Measurements from ENCODE around the gene SMC4. TPM values are rescaled to one million over a fixed set of nuclear protein-coding genes. Genes with fewer than 3 reads are reported as not detected.
A peak's percentile ranks its signal among the peaks of the same experiment; 100 is the strongest.

Gene SMC4
- total RNA-seq, 2 experiments from 2014 or later: 217 to 222 TPM

GRCh38 chr3:160378331-160379109, 20.9 kb upstream of the SMC4 start:
- Mint-ChIP-seq H3K27me3 (no peaks in the 10 kb centered on the region), H3K27ac (no peak overlapping the region), H3K4me1 (no peaks in the 10 kb centered on the region), H3K4me3 (no peak overlapping the region), H3K9me3 (no peaks in the 10 kb centered on the region), H3K36me3 (ENCODE audit: low read depth) (peaks cover 30% of the 10 kb centered on the region)
- DNase-seq: no peak
- POLR2A ChIA-PET: no interaction called here
- CTCF ChIA-PET: no interaction called here

- Mint-ChIP-seq H3K4me1 (no peaks in the 10 kb centered on the region), H3K4me3 (no peak overlapping the region), H3K9me3 (no peaks in the 10 kb centered on the region), H3K27ac (no peak overlapping the region), H3K36me3 (ENCODE audit: low read depth) (peaks cover 20% of the 10 kb centered on the region), H3K27me3 (no peaks in the 10 kb centered on the region)
- ChIA-PET CTCF (interaction anchor here (1.3 kb wide), 1 partner anchor 14 kb away, joined by 4 read pairs; no protein-coding TSS in a partner anchor), POLR2A (interaction anchor here (0.8 kb wide), 1 partner anchor 11 kb away, joined by 3 read pairs; no protein-coding TSS in a partner anchor)
- no peak for DNase-seq
Measured at GRCh38 chr3:160379628-160380214, 19.7 kb upstream of the SMC4 start.

GRCh38 chr3:160381470-160381869, 18.0 kb upstream of the SMC4 start:
- H3K4me3 Mint-ChIP-seq: no peak overlapping the region
- CTCF ChIA-PET: no interaction called here
- no peaks in the 10 kb centered on the region for H3K27me3 Mint-ChIP-seq
- DNase-seq: no peak
- peaks cover 20% of the 10 kb centered on the region for H3K36me3 Mint-ChIP-seq (ENCODE audit: low read depth)
- H3K4me1 Mint-ChIP-seq: no peaks in the 10 kb centered on the region
- H3K9me3 Mint-ChIP-seq: no peaks in the 10 kb centered on the region
- H3K27ac Mint-ChIP-seq: no peak overlapping the region
- POLR2A ChIA-PET: no interaction called here

GRCh38 chr3:160384639-160385318, 14.7 kb upstream of the SMC4 start:
- H3K27ac Mint-ChIP-seq: no peak overlapping the region
- POLR2A ChIA-PET: no interaction called here
- H3K36me3 Mint-ChIP-seq (ENCODE audit: low read depth): peaks cover 18% of the 10 kb centered on the region
- CTCF ChIA-PET: interaction anchor here (0.6 to 1.1 kb wide), 3 partner anchors 151 to 837 kb away, joined by 3 read pairs; no protein-coding TSS in a partner anchor
- H3K27me3 Mint-ChIP-seq: no peaks in the 10 kb centered on the region
- no peak for DNase-seq
- no peak overlapping the region for H3K4me3 Mint-ChIP-seq
- H3K4me1 Mint-ChIP-seq: no peaks in the 10 kb centered on the region
- H3K9me3 Mint-ChIP-seq: no peaks in the 10 kb centered on the region

- POLR2A ChIA-PET: interaction anchor here (0.7 kb wide), 1 partner anchor 11 kb away, joined by 3 read pairs; no protein-coding TSS in a partner anchor
Measured at GRCh38 chr3:160390565-160391138, 8.8 kb upstream of the SMC4 start.

GRCh38 chr3:160392798-160393197, 6.7 kb upstream of the SMC4 start:
- no peaks in the 10 kb centered on the region for H3K9me3 Mint-ChIP-seq
- POLR2A ChIA-PET: no interaction called here
- no peak overlapping the region for H3K4me3 Mint-ChIP-seq
- no peaks in the 10 kb centered on the region for H3K27me3 Mint-ChIP-seq
- peaks cover 13% of the 10 kb centered on the region for H3K36me3 Mint-ChIP-seq (ENCODE audit: low read depth)
- H3K4me1 Mint-ChIP-seq: peaks cover 26% of the 10 kb centered on the region
- no peak for DNase-seq
- CTCF ChIA-PET: no interaction called here
- H3K27ac Mint-ChIP-seq: no peak overlapping the region

More at GRCh38 chr3:160390565-160391138, 8.8 kb upstream of the SMC4 start:
- no peak for DNase-seq
- H3K36me3 Mint-ChIP-seq (ENCODE audit: low read depth): peaks cover 13% of the 10 kb centered on the region
- CTCF ChIA-PET: no interaction called here
- no peak overlapping the region for H3K27ac Mint-ChIP-seq
- peaks cover 14% of the 10 kb centered on the region for H3K4me1 Mint-ChIP-seq
- no peaks in the 10 kb centered on the region for H3K27me3 Mint-ChIP-seq
- no peak overlapping the region for H3K4me3 Mint-ChIP-seq
- H3K9me3 Mint-ChIP-seq: no peaks in the 10 kb centered on the region

GRCh38 chr3:160393346-160394008, 6.0 kb upstream of the SMC4 start:
- CTCF ChIA-PET: interaction anchor here (0.6 to 1.0 kb wide), 2 partner anchors 13 to 1803 kb away, joined by 3 to 4 read pairs; no protein-coding TSS in a partner anchor
- H3K9me3 Mint-ChIP-seq: no peaks in the 10 kb centered on the region
- POLR2A ChIA-PET: no interaction called here

GRCh38 chr3:160394009-160394392, 5.4 kb upstream of the SMC4 start:
- H3K4me3 Mint-ChIP-seq: no peak overlapping the region
- no peak overlapping the region for H3K27ac Mint-ChIP-seq
- H3K36me3 Mint-ChIP-seq (ENCODE audit: low read depth): peaks cover 13% of the 10 kb centered on the region
- POLR2A ChIA-PET: no interaction called here
- no peak for DNase-seq
- H3K9me3 Mint-ChIP-seq: no peaks in the 10 kb centered on the region
- H3K4me1 Mint-ChIP-seq: peaks cover 34% of the 10 kb centered on the region
- CTCF ChIA-PET: interaction anchor here (0.6 to 1.0 kb wide), 2 partner anchors 14 to 894 kb away, joined by 3 to 4 read pairs; no protein-coding TSS in a partner anchor
- H3K27me3 Mint-ChIP-seq: no peaks in the 10 kb centered on the region

More at GRCh38 chr3:160393346-160394008, 6.0 kb upstream of the SMC4 start:
- Mint-ChIP-seq H3K4me3 (no peak overlapping the region), H3K27ac (no peak overlapping the region), H3K27me3 (no peaks in the 10 kb centered on the region), H3K36me3 (ENCODE audit: low read depth) (peaks cover 13% of the 10 kb centered on the region), H3K4me1 (peaks cover 32% of the 10 kb centered on the region)
- DNase-seq: no peak

GRCh38 chr3:160395297-160395696, 4.2 kb upstream of the SMC4 start:
- no peaks in the 10 kb centered on the region for H3K27me3 Mint-ChIP-seq
- ChIA-PET POLR2A (interaction anchor here (1.5 kb wide), 2 partner anchors 55 to 170 kb away, joined by 3 to 4 read pairs; partner anchors contain the start of genes C3orf80 and TRIM59), CTCF (interaction anchor here (1.6 kb wide), 1 partner anchor 55 kb away, joined by 3 read pairs; the partner anchor contains the start of gene TRIM59)
- peaks cover 35% of the 10 kb centered on the region for H3K4me1 Mint-ChIP-seq
- no peaks in the 10 kb centered on the region for H3K9me3 Mint-ChIP-seq
- no peak overlapping the region for H3K4me3 Mint-ChIP-seq
- no peak overlapping the region for H3K27ac Mint-ChIP-seq
- H3K36me3 Mint-ChIP-seq (ENCODE audit: low read depth): peaks cover 16% of the 10 kb centered on the region
- no peak for DNase-seq

- Mint-ChIP-seq H3K27ac (peak overlapping the region; percentile 89), H3K9me3 (no peaks in the 10 kb centered on the region), H3K27me3 (no peaks in the 10 kb centered on the region), H3K36me3 (ENCODE audit: low read depth) (peaks cover 43% of the 10 kb centered on the region), H3K4me3 (peak overlapping the region; percentile 94), H3K4me1 (peaks cover 38% of the 10 kb centered on the region)
- ChIA-PET POLR2A (interaction anchor here (1.7 to 4.6 kb wide), 3 partner anchors 41 to 372 kb away, joined by 6 to 211 read pairs (median 10); partner anchors contain the start of gene TRIM59), CTCF (interaction anchor here (0.7 to 2.0 kb wide), 3 partner anchors 14 to 51 kb away, joined by 3 to 4 read pairs (median 4); partner anchors contain the start of gene TRIM59)
- DNase-seq: no peak
Measured at GRCh38 chr3:160398820-160399124, 678 bp upstream of the SMC4 start.

GRCh38 chr3:160400030-160400701, 716 bp downstream of the SMC4 start:
- Mint-ChIP-seq H3K36me3 (ENCODE audit: low read depth) (peaks cover 52% of the 10 kb centered on the region), H3K9me3 (no peaks in the 10 kb centered on the region), H3K27me3 (no peaks in the 10 kb centered on the region), H3K4me3 (peak overlapping the region; percentile 94), H3K27ac (peak overlapping the region; percentile 89), H3K4me1 (peaks cover 45% of the 10 kb centered on the region)
- CTCF ChIA-PET: interaction anchor here (0.6 to 1.4 kb wide), 5 partner anchors 8 to 50 kb away, joined by 3 to 11 read pairs (median 4); partner anchors contain the start of gene TRIM59
- POLR2A ChIA-PET: interaction anchor here (0.7 to 4.6 kb wide), 21 partner anchors 12 to 822 kb away, joined by 3 to 211 read pairs (median 4); partner anchors contain the start of genes KPNA4, PPM1L and TRIM59
- peak; percentile 53 for DNase-seq

Data from activated CD4-positive, alpha-beta memory T cell treated with anti-CD3 and anti-CD28 coated beads, Interleukin-2, amount 10 ng/mL, durations not matched to agents 7 days and 5 days (primary cell).